NT2/D1 (cell line): ENCODE measurements around the gene PGAM1.

Experiments used
- YY1 ChIP-seq: IDR thresholded peaks from 2 replicates; pipeline ENCODE4 v1.6.1; 2011; ENCODE audit not compliant: insufficient read length, insufficient read depth
- ZNF274 ChIP-seq: IDR thresholded peaks from 2 replicates; pipeline ENCODE4 v1.6.1; 2011; ENCODE audit warnings: mild to moderate bottlenecking, low read depth, low read length

- TF ChIP-seq ZNF274 (no peak), YY1 (no peak)
Measured at GRCh38 chr10:97452352-97452751, 26.4 kb downstream of the PGAM1 start.
